Right lobe of liver (tissue), 6 donors: Measurements from ENCODE around the gene GET3. TPM values are rescaled to one million over a fixed set of nuclear protein-coding genes. Genes with fewer than 3 reads are reported as not detected.
A peak's percentile ranks its signal among the peaks of the same experiment; 100 is the strongest.

Experiments used
- ATAC-seq, 4 donors: fragments of 200-7000 bp; cut with Tn5 transposase; one replicate each; pipeline ENCODE4 v1.9.1; 2020; ENCODE audit warnings: mild to moderate bottlenecking in 4 of 4, moderate library complexity in 4 of 4
- DNase-seq, 3 donors: peaks; one replicate each; pipeline ENCODE4 v3.0.0-alpha.2; 2020
- H3K27ac ChIP-seq, 3 donors: fragments of 200-600 bp; one replicate each; pipeline ENCODE4 v1.8.0; 2022
- H3K27me3 ChIP-seq, 2 donors: fragments of 200-600 bp; one replicate each; pipeline ENCODE4 v1.8.0; 2022
- H3K36me3 ChIP-seq, 4 donors: fragments of 200-600 bp; sonication (generic) in 1 of 4; one replicate each; pipeline versions ENCODE4 v1.5.1 to v1.8.0; 2017 to 2022; ENCODE audit warnings: control low read depth in 1 of 4
- H3K4me1 ChIP-seq, 4 donors: fragments of 200-600 bp; sonication (generic) in 1 of 4; one replicate each; pipeline versions ENCODE4 v1.5.1 to v1.8.0; 2017 to 2022; ENCODE audit warnings: control low read depth in 1 of 4
- H3K4me3 ChIP-seq, 3 donors: fragments of 200-600 bp; one replicate each; pipeline ENCODE4 v1.8.0; 2022
- H3K9me3 ChIP-seq, 4 donors: fragments of 200-600 bp; sonication (generic) in 1 of 4; one replicate each; pipeline versions ENCODE4 v1.5.1 to v1.8.0; 2017 to 2022; ENCODE audit warnings: control low read depth in 1 of 4
- CTCF ChIP-seq, 4 donors: fragments of 200-600 bp in 3 of 4; fragments of 450-650 bp in 1 of 4; IDR thresholded peaks; one replicate each; pipeline versions ENCODE4 v1.5.1 to v1.8.0; 2016 to 2022; ENCODE audit warnings: antibody characterized with exemption in 4 of 4, mild to moderate bottlenecking in 2 of 4
- POLR2A ChIP-seq: fragments of 450-650 bp; IDR thresholded peaks from one replicate; pipeline ENCODE4 v1.6.1; 2017; ENCODE audit warnings: antibody characterized with exemption, mild to moderate bottlenecking
- WGBS: methylation state at CpG from one replicate; pipeline ENCODE4 v1.1.6; 2018; ENCODE audit warnings: low coverage, low lambda C conversion rate; ENCODE audit not compliant: insufficient coverage; ENCODE audit errors: missing lambda C conversion rate; 5-methylcytosine and 5-hydroxymethylcytosine counted together
- intact Hi-C, 2 donors: fragments of 100-400 bp; cut with DNase I; formaldehyde crosslinking; loops; one replicate each; pipeline versions ENCODE4 v1.11.2 to v1.14.1; 2022
- total RNA-seq, 6 experiments: library from RNA; depleted of rRNA in 2 of 6; stranded (reverse); fragments of >200 nt in 2 of 6; fragmentation: NEBNext Ultra II Directional in 3 of 6; extraction: Animal tissue kit (Norgen Biotek cat#: 25700) in 3 of 6; gene quantifications; one replicate each; pipeline versions ENCODE4 v1.1.0 to v1.2.4, GENCODE V29; 2016 to 2023
- donor health status: DM: no; HTN: yes; CAD: no.
- donor health status: DM: no; HTN: no; CAD: no.
- donor health status: DM: no; HTN: no; CAD: no.
- donor health status: DM: no; HTN: yes; CAD: no.
- donor health status: DM: no; HTN: yes; CAD: no.

Gene GET3
- total RNA-seq, 6 experiments from 2014 or later = 22.3 to 35.8 (median 25.8) TPM

- ATAC-seq = no peak
- Histone ChIP-seq H3K27me3 (no peaks in the 10 kb centered on the region), H3K4me3 (no peak overlapping the region), H3K36me3 (no peaks in the 10 kb centered on the region), H3K9me3 (no peaks in the 10 kb centered on the region), H3K4me1 (peaks cover 0 to 11% (median 3%) of the 10 kb centered on the region in 4 donors), H3K27ac (no peak overlapping the region)
- WGBS = 71% methylated on average over 11 of the region's 19 CpGs
- no peak for DNase-seq
- no peak for TF ChIP-seq POLR2A
- no peak for TF ChIP-seq CTCF (IDR thresholded peaks at IDR 0.05)
- intact Hi-C loops = loop anchor here in 1 of 2 donors (10.0 kb wide), 1 partner anchor 52 kb away; no protein-coding TSS in a partner anchor
Measured at GRCh38 chr19:12756150-12756883, 19.0 kb downstream of the GET3 start.

GRCh38 chr19:12757544-12758274 is 20.4 kb downstream of the GET3 start:
- Histone ChIP-seq H3K4me1 (peaks cover 0 to 11% (median 3%) of the 10 kb centered on the region in 4 donors), H3K36me3 (no peaks in the 10 kb centered on the region), H3K27ac (no peak overlapping the region), H3K27me3 (no peaks in the 10 kb centered on the region), H3K9me3 (no peaks in the 10 kb centered on the region), H3K4me3 (peak overlapping the region; percentile 32 to 50 (median 36))
- intact Hi-C loops = loop anchor here in 1 of 2 donors (10.0 kb wide), 1 partner anchor 53 kb away; no protein-coding TSS in a partner anchor
- ATAC-seq (peak; percentile 90 to 96 (median 93)), DNase-seq (peak; percentile 76 to 82 (median 78))
- TF ChIP-seq POLR2A (no peak), CTCF (IDR thresholded peaks at IDR 0.05) (peak; percentile 95 to 98 (median 97))
- 26% methylated on average over 6 of the region's 60 CpGs for WGBS

GRCh38 chr19:12759686-12760085 is 22.4 kb downstream of the GET3 start:
- DNase-seq (no peak), ATAC-seq (no peak)
- Histone ChIP-seq H3K9me3 (no peaks in the 10 kb centered on the region), H3K4me1 (peaks cover 0 to 11% (median 3%) of the 10 kb centered on the region in 4 donors), H3K4me3 (no peak overlapping the region), H3K27ac (no peak overlapping the region), H3K36me3 (no peaks in the 10 kb centered on the region), H3K27me3 (no peaks in the 10 kb centered on the region)
- 91% methylated on average over 6 of the region's 6 CpGs for WGBS
- intact Hi-C loops = loop anchor here in 1 of 2 donors (10.0 kb wide), 2 partner anchors 55 to 85 kb away; no protein-coding TSS in a partner anchor
- no peak for TF ChIP-seq CTCF (IDR thresholded peaks at IDR 0.05)

- WGBS = 83% methylated on average over 2 of the region's 11 CpGs
- peaks cover 0 to under 1% (median under 1%) of the 10 kb centered on the region in 4 donors for H3K4me1 ChIP-seq
- peak in 2 of 3 donors; percentile 79 for DNase-seq
Measured at GRCh38 chr19:12763100-12763499, 25.8 kb downstream of the GET3 start.

More at GRCh38 chr19:12763100-12763499, 25.8 kb downstream of the GET3 start:
- no peak for TF ChIP-seq POLR2A
- no peak for TF ChIP-seq CTCF (IDR thresholded peaks at IDR 0.05)
- Histone ChIP-seq H3K9me3 (no peaks in the 10 kb centered on the region), H3K4me3 (no peak overlapping the region), H3K27ac (peak overlapping the region in 1 of 3 donors; percentile 65), H3K36me3 (no peaks in the 10 kb centered on the region), H3K27me3 (no peaks in the 10 kb centered on the region)
- intact Hi-C loops = loop anchor here in 1 of 2 donors (10.0 kb wide), 1 partner anchor 82 kb away; no protein-coding TSS in a partner anchor
- peak in 3 of 4 donors; percentile 5 to 82 (median 38) for ATAC-seq
